ENCODE data around the gene MUSK. TPM values are rescaled to one million over a fixed set of nuclear protein-coding genes. Genes with fewer than 3 reads are reported as not detected.

The MUSK gene
- total and polyA plus RNA-seq, 2 donors (not counting 1 experiment from before 2014, with no cell fraction given) = not detected

GRCh38 chr9:110659891-110660541 is 8.6 kb upstream of the MUSK start:
- H3K9ac ChIP-seq (ENCODE audit: low read length) = no peak overlapping the region
- no peak overlapping the region for H3K27ac ChIP-seq (ENCODE audit: low read length in 2 of 2)
- TF ChIP-seq EZH2 (IDR thresholded peaks at IDR 0.05; ENCODE audit: borderline replicate concordance, insufficient read depth, low read depth, low read length, poor library complexity, severe bottlenecking) = no peak
- no peak for TF ChIP-seq CTCF (IDR thresholded peaks at IDR 0.05)
- no peaks in the 10 kb centered on the region for H3K9me3 Mint-ChIP-seq (ENCODE audit: insufficient read depth)
- no peak overlapping the region for H3K4me2 ChIP-seq (replicated peaks; ENCODE audit: low read depth, low read length, poor library complexity, severe bottlenecking)
- no peak for ATAC-seq (ENCODE audit: low read depth)
- no peaks in the 10 kb centered on the region for H3K4me1 ChIP-seq (ENCODE audit: control insufficient read depth in 2 of 2, insufficient read depth in 2 of 2, low read length in 2 of 2)
- H3K4me3 Mint-ChIP-seq = no peak overlapping the region
- H3K27me3 Mint-ChIP-seq = no peaks in the 10 kb centered on the region
- H2AFZ ChIP-seq (ENCODE audit: insufficient read depth, low read depth, low read length, poor library complexity, severe bottlenecking) = no peak overlapping the region
- H3K27me3 ChIP-seq (replicated peaks in 1 of 4; ENCODE audit: control extremely low read depth in 1 of 4, control insufficient read depth in 3 of 4, insufficient read depth in 4 of 4, low read length in 3 of 4) = no peaks in the 10 kb centered on the region
- H3K27ac Mint-ChIP-seq = no peak overlapping the region
- intact Hi-C loops (cut with micrococcal nuclease) = no loop called here
- no peaks in the 10 kb centered on the region for H3K4me1 Mint-ChIP-seq
- no peak for DNase-seq
- H3K4me3 ChIP-seq (ENCODE audit: control extremely low read depth in 1 of 5, extremely low read depth in 1 of 5, insufficient read depth in 1 of 5, low read depth in 2 of 5, low read length in 4 of 5) = no peak overlapping the region
- no peaks in the 10 kb centered on the region for H3K79me2 ChIP-seq (ENCODE audit: control insufficient read depth, insufficient read depth, low read length)
- no peaks in the 10 kb centered on the region for H3K36me3 ChIP-seq (replicated peaks in 1 of 2; ENCODE audit: control extremely low read depth in 1 of 2, control insufficient read depth in 1 of 2, extremely low read depth in 1 of 2, insufficient read depth in 2 of 2, low read length in 1 of 2)
- ChIA-PET POLR2A (no interaction called here), CTCF (no interaction called here)
- no peaks in the 10 kb centered on the region for H4K20me1 ChIP-seq (ENCODE audit: control insufficient read depth, insufficient read depth, low read length, poor library complexity, severe bottlenecking)
- no peaks in the 10 kb centered on the region for H3K9me3 ChIP-seq (ENCODE audit: control extremely low read depth in 1 of 3, control insufficient read depth in 2 of 3, insufficient read depth in 1 of 3, low read length in 2 of 3)
- no CpG with 5 or more reads among the region's 2 CpGs for WGBS (ENCODE audit: insufficient coverage)

- intact Hi-C loops (cut with micrococcal nuclease) = no loop called here
- H3K4me2 ChIP-seq (replicated peaks; ENCODE audit: low read depth, low read length, poor library complexity, severe bottlenecking) = no peak overlapping the region
- H3K9me3 Mint-ChIP-seq (ENCODE audit: insufficient read depth) = no peaks in the 10 kb centered on the region
Measured at GRCh38 chr9:110669433-110669832, 842 bp downstream of the MUSK start.

More at GRCh38 chr9:110669433-110669832, 842 bp downstream of the MUSK start:
- Mint-ChIP-seq H3K27ac (no peak overlapping the region), H3K4me3 (no peak overlapping the region), H3K27me3 (no peaks in the 10 kb centered on the region), H3K4me1 (no peaks in the 10 kb centered on the region)
- no peak overlapping the region for H3K27ac ChIP-seq (ENCODE audit: low read length in 2 of 2)
- ChIA-PET CTCF (no interaction called here), POLR2A (no interaction called here)
- no peak for TF ChIP-seq EZH2 (IDR thresholded peaks at IDR 0.05; ENCODE audit: borderline replicate concordance, insufficient read depth, low read depth, low read length, poor library complexity, severe bottlenecking)
- TF ChIP-seq CTCF (IDR thresholded peaks at IDR 0.05) = no peak
- no peaks in the 10 kb centered on the region for H3K79me2 ChIP-seq (ENCODE audit: control insufficient read depth, insufficient read depth, low read length)
- no peaks in the 10 kb centered on the region for H4K20me1 ChIP-seq (ENCODE audit: control insufficient read depth, insufficient read depth, low read length, poor library complexity, severe bottlenecking)
- no peaks in the 10 kb centered on the region for H3K27me3 ChIP-seq (replicated peaks in 1 of 4; ENCODE audit: control extremely low read depth in 1 of 4, control insufficient read depth in 3 of 4, insufficient read depth in 4 of 4, low read length in 3 of 4)
- no peak overlapping the region for H3K9ac ChIP-seq (ENCODE audit: low read length)
- H3K4me3 ChIP-seq (ENCODE audit: control extremely low read depth in 1 of 5, extremely low read depth in 1 of 5, insufficient read depth in 1 of 5, low read depth in 2 of 5, low read length in 4 of 5) = no peak overlapping the region
- no peaks in the 10 kb centered on the region for H3K36me3 ChIP-seq (replicated peaks in 1 of 2; ENCODE audit: control extremely low read depth in 1 of 2, control insufficient read depth in 1 of 2, extremely low read depth in 1 of 2, insufficient read depth in 2 of 2, low read length in 1 of 2)
- H3K4me1 ChIP-seq (ENCODE audit: control insufficient read depth in 2 of 2, insufficient read depth in 2 of 2, low read length in 2 of 2) = no peaks in the 10 kb centered on the region
- no peak overlapping the region for H2AFZ ChIP-seq (ENCODE audit: insufficient read depth, low read depth, low read length, poor library complexity, severe bottlenecking)
- WGBS (ENCODE audit: insufficient coverage) = 93% methylated on average over 2 of the region's 5 CpGs
- ATAC-seq (ENCODE audit: low read depth) (no peak), DNase-seq (no peak)
- no peaks in the 10 kb centered on the region for H3K9me3 ChIP-seq (ENCODE audit: control extremely low read depth in 1 of 3, control insufficient read depth in 2 of 3, insufficient read depth in 1 of 3, low read length in 2 of 3)
